Neural progenitor cell (in vitro differentiated cells): ENCODE measurements around the gene ZNF586.

Source experiments
- CTCF ChIP-seq: fragments of 200-600 bp; sonication (generic); IDR thresholded peaks from 2 replicates; pipeline ENCODE4 v1.5.1; 2017; ENCODE audit warnings: antibody characterized with exemption, mild to moderate bottlenecking
- EZH2 ChIP-seq: fragments of 200-600 bp; sonication (generic); IDR thresholded peaks from 2 replicates; pipeline ENCODE4 v1.6.1; 2017; ENCODE audit warnings: antibody characterized with exemption, mild to moderate bottlenecking, moderate library complexity
- EZH2phosphoT487 ChIP-seq: fragments of 200-600 bp; sonication (generic); IDR thresholded peaks from 2 replicates; pipeline ENCODE4 v1.6.1; 2017; ENCODE audit warnings: antibody characterized with exemption

- TF ChIP-seq EZH2 = no peak
- no peak for TF ChIP-seq CTCF
- TF ChIP-seq EZH2phosphoT487 = no peak
Measured at GRCh38 chr19:57748029-57748428, 21.4 kb upstream of the ZNF586 start.
